Measurements from ENCODE around the gene RAB31. TPM values are rescaled to one million over a fixed set of nuclear protein-coding genes. Genes with fewer than 3 reads are reported as not detected.

Gene RAB31
- total RNA-seq, 3 donors from 2014 or later = 22.4 to 110 (median 32.4) TPM

GRCh38 chr18:9863282-9863681 is 155.2 kb downstream of the RAB31 start:
- Histone ChIP-seq H3K36me3 (no peaks in the 10 kb centered on the region), H3K9me3 (peaks cover 0 to 11% of the 10 kb centered on the region in 2 donors), H3K4me3 (no peak overlapping the region), H3K4me1 (peaks cover 0 to 6% of the 10 kb centered on the region in 2 donors), H3K27ac (no peak overlapping the region), H3K27me3 (no peaks in the 10 kb centered on the region)
- no peak for DNase-seq (ENCODE audit: low spot score in 2 of 2)
- intact Hi-C loops (cut with DNase I; ENCODE audit: low total_unique reads) = no loop called here
- TF ChIP-seq POLR2AphosphoS5 (IDR thresholded peaks at IDR 0.05) (no peak), CTCF (IDR thresholded peaks at IDR 0.05) (no peak), POLR2A (IDR thresholded peaks at IDR 0.05) (no peak)

GRCh38 chr18:9865764-9866490 is 157.8 kb downstream of the RAB31 start:
- H3K36me3 ChIP-seq = no peaks in the 10 kb centered on the region
- intact Hi-C loops (cut with DNase I; ENCODE audit: low total_unique reads) = no loop called here
- H3K27ac ChIP-seq = no peak overlapping the region
- no peaks in the 10 kb centered on the region for H3K27me3 ChIP-seq
- H3K9me3 ChIP-seq = peaks cover 0 to 11% of the 10 kb centered on the region in 2 donors
- H3K4me1 ChIP-seq = peaks cover 0 to 10% of the 10 kb centered on the region in 2 donors
- no peak for DNase-seq (ENCODE audit: low spot score in 2 of 2)
- TF ChIP-seq CTCF (IDR thresholded peaks at IDR 0.05) = no peak
- TF ChIP-seq POLR2A (IDR thresholded peaks at IDR 0.05) = no peak
- no peak for TF ChIP-seq POLR2AphosphoS5 (IDR thresholded peaks at IDR 0.05)
- H3K4me3 ChIP-seq = no peak overlapping the region

GRCh38 chr18:9866627-9867026 is 158.5 kb downstream of the RAB31 start:
- Histone ChIP-seq H3K9me3 (peaks cover 0 to 11% of the 10 kb centered on the region in 2 donors), H3K4me1 (peaks cover 0 to 10% of the 10 kb centered on the region in 2 donors), H3K36me3 (no peaks in the 10 kb centered on the region), H3K27me3 (no peaks in the 10 kb centered on the region), H3K27ac (no peak overlapping the region), H3K4me3 (no peak overlapping the region)
- TF ChIP-seq POLR2AphosphoS5 (IDR thresholded peaks at IDR 0.05) = no peak
- DNase-seq (ENCODE audit: low spot score in 2 of 2) = no peak
- intact Hi-C loops (cut with DNase I; ENCODE audit: low total_unique reads) = loop anchor here (1.0 kb wide), 1 partner anchor 10 kb away; no protein-coding TSS in a partner anchor

- H3K27ac ChIP-seq = no peak overlapping the region
- H3K27me3 ChIP-seq = no peaks in the 10 kb centered on the region
- H3K4me3 ChIP-seq = no peak overlapping the region
- peaks cover 0 to 10% of the 10 kb centered on the region in 2 donors for H3K4me1 ChIP-seq
- H3K9me3 ChIP-seq = peaks cover 0 to 11% of the 10 kb centered on the region in 2 donors
- intact Hi-C loops (cut with DNase I; ENCODE audit: low total_unique reads) = loop anchor here (1.0 kb wide), 1 partner anchor 9 kb away; no protein-coding TSS in a partner anchor
- no peak for TF ChIP-seq POLR2AphosphoS5 (IDR thresholded peaks at IDR 0.05)
- no peak for TF ChIP-seq POLR2A (IDR thresholded peaks at IDR 0.05)
- no peak for TF ChIP-seq CTCF (IDR thresholded peaks at IDR 0.05)
- DNase-seq (ENCODE audit: low spot score in 2 of 2) = no peak
- H3K36me3 ChIP-seq = no peaks in the 10 kb centered on the region
These were observed 159.0 kb downstream of the RAB31 start for GRCh38 chr18:9867071-9867594.

- no peak overlapping the region for H3K4me3 ChIP-seq
- peaks cover 0 to 11% of the 10 kb centered on the region in 2 donors for H3K9me3 ChIP-seq
- no peak for TF ChIP-seq POLR2AphosphoS5 (IDR thresholded peaks at IDR 0.05)
- TF ChIP-seq POLR2A (IDR thresholded peaks at IDR 0.05) = no peak
- no peak for TF ChIP-seq CTCF (IDR thresholded peaks at IDR 0.05)
- no peaks in the 10 kb centered on the region for H3K36me3 ChIP-seq
- DNase-seq (ENCODE audit: low spot score in 2 of 2) = no peak
- no peak overlapping the region for H3K27ac ChIP-seq
- peaks cover 0 to 4% of the 10 kb centered on the region in 2 donors for H3K4me1 ChIP-seq
- no peaks in the 10 kb centered on the region for H3K27me3 ChIP-seq
- intact Hi-C loops (cut with DNase I; ENCODE audit: low total_unique reads) = no loop called here
These were observed 161.0 kb downstream of the RAB31 start for GRCh38 chr18:9868857-9869714.

All from breast epithelium (tissue), 4 donors.